ENCODE measurements around the gene SOS2.
"Not testable (repeated sequence)": the region's sequence is repeated elsewhere in the genome, so short reads cannot be mapped to it uniquely, and the experiment has no call there.

The SOS2 gene

GRCh38 chr14:50088117-50088515 is 143.3 kb downstream of the SOS2 start:
- in situ Hi-C loops (cut with MboI; ENCODE audit: low sequenced_read_pairs): no loop called here

- in situ Hi-C loops (cut with MboI; ENCODE audit: low sequenced_read_pairs): no loop called here
Measured at GRCh38 chr14:50087341-50088116, 143.8 kb downstream of the SOS2 start.

GRCh38 chr14:50086321-50086711 is 145.1 kb downstream of the SOS2 start:
- in situ Hi-C loops (cut with MboI; ENCODE audit: low sequenced_read_pairs): no loop called here

GRCh38 chr14:50085570-50086320 is 145.6 kb downstream of the SOS2 start:
- in situ Hi-C loops (cut with MboI; ENCODE audit: low sequenced_read_pairs): no loop called here

- in situ Hi-C loops (cut with MboI; ENCODE audit: low sequenced_read_pairs): no loop called here
Measured at GRCh38 chr14:50084666-50085065, 146.7 kb downstream of the SOS2 start.

GRCh38 chr14:50083467-50084337 is 147.7 kb downstream of the SOS2 start:
- in situ Hi-C loops (cut with MboI; ENCODE audit: low sequenced_read_pairs): no loop called here

GRCh38 chr14:50082784-50083466 is 148.5 kb downstream of the SOS2 start:
- in situ Hi-C loops (cut with MboI; ENCODE audit: low sequenced_read_pairs): no loop called here

- in situ Hi-C loops (cut with MboI; ENCODE audit: low sequenced_read_pairs): no loop called here
Measured at GRCh38 chr14:50082308-50082742, 149.1 kb downstream of the SOS2 start.

- in situ Hi-C loops (cut with MboI; ENCODE audit: low sequenced_read_pairs): not testable (repeated sequence)
Measured at GRCh38 chr14:50079103-50079502, 152.3 kb downstream of the SOS2 start.

GRCh38 chr14:50073663-50074062 is 157.7 kb downstream of the SOS2 start:
- in situ Hi-C loops (cut with MboI; ENCODE audit: low sequenced_read_pairs): loop anchor here (25.0 kb wide), 1 partner anchor 186 kb away; the partner anchor contains the start of gene ARF6

- in situ Hi-C loops (cut with MboI; ENCODE audit: low sequenced_read_pairs): loop anchor here (25.0 kb wide), 1 partner anchor 185 kb away; the partner anchor contains the start of gene ARF6
Measured at GRCh38 chr14:50072395-50072794, 159.0 kb downstream of the SOS2 start.

GRCh38 chr14:50070840-50071548 is 160.4 kb downstream of the SOS2 start:
- in situ Hi-C loops (cut with MboI; ENCODE audit: low sequenced_read_pairs): loop anchor here (25.0 kb wide), 1 partner anchor 184 kb away; the partner anchor contains the start of gene ARF6

- in situ Hi-C loops (cut with MboI; ENCODE audit: low sequenced_read_pairs): loop anchor here (25.0 kb wide), 1 partner anchor 183 kb away; the partner anchor contains the start of gene ARF6
Measured at GRCh38 chr14:50070230-50070629, 161.1 kb downstream of the SOS2 start.

- in situ Hi-C loops (cut with MboI; ENCODE audit: low sequenced_read_pairs): loop anchor here (25.0 kb wide), 1 partner anchor 182 kb away; the partner anchor contains the start of gene ARF6
Measured at GRCh38 chr14:50069325-50069724, 162.1 kb downstream of the SOS2 start.

GRCh38 chr14:50068496-50068895 is 162.9 kb downstream of the SOS2 start:
- in situ Hi-C loops (cut with MboI; ENCODE audit: low sequenced_read_pairs): loop anchor here (25.0 kb wide), 1 partner anchor 181 kb away; the partner anchor contains the start of gene ARF6

GRCh38 chr14:50067723-50068495 is 163.5 kb downstream of the SOS2 start:
- in situ Hi-C loops (cut with MboI; ENCODE audit: low sequenced_read_pairs): loop anchor here (25.0 kb wide), 1 partner anchor 181 kb away; the partner anchor contains the start of gene ARF6
